GM10266 (cell line): ENCODE results near the gene GABRA1.

Experiments
- DNase-seq: peaks from one replicate; pipeline ENCODE4 v3.0.0; 2012; ENCODE audit errors: extremely low spot score
- TF ChIP-seq, protein P1 (sequence below): IDR thresholded peaks from 2 replicates; pipeline ENCODE4 v1.5.1; 2012; ENCODE audit warnings: mild to moderate bottlenecking, low read depth; ENCODE audit not compliant: control insufficient read depth, insufficient read depth; ENCODE audit errors: missing control alignments

Gene GABRA1

GRCh38 chr5:161899590-161899989 lies 51.7 kb downstream of the GABRA1 start:
- DNase-seq: no peak
- TF ChIP-seq, protein P1, sequence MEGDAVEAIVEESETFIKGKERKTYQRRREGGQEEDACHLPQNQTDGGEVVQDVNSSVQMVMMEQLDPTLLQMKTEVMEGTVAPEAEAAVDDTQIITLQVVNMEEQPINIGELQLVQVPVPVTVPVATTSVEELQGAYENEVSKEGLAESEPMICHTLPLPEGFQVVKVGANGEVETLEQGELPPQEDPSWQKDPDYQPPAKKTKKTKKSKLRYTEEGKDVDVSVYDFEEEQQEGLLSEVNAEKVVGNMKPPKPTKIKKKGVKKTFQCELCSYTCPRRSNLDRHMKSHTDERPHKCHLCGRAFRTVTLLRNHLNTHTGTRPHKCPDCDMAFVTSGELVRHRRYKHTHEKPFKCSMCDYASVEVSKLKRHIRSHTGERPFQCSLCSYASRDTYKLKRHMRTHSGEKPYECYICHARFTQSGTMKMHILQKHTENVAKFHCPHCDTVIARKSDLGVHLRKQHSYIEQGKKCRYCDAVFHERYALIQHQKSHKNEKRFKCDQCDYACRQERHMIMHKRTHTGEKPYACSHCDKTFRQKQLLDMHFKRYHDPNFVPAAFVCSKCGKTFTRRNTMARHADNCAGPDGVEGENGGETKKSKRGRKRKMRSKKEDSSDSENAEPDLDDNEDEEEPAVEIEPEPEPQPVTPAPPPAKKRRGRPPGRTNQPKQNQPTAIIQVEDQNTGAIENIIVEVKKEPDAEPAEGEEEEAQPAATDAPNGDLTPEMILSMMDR: no peak

DNA sequence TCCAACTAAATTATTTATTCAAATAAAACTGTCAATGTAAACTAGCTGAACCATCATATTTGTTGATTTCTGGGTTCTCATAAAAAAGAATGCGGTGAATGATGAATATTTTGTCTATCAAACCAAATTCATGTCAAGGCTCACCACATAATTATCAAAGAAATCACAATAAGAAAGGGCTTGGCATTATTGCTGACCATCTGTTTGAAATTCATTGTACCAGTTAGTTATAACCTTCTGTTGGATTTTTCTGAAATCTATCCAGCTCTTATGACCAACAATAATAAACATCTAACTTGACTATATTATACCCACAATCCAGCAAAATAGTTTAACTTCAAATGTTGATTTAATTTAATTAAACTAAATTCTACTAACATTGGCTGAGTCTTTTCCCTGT lies 53.1 kb downstream of the GABRA1 start:
- no peak for DNase-seq
- TF ChIP-seq, protein P1: no peak

GRCh38 chr5:161921781-161922180 lies 73.9 kb downstream of the GABRA1 start:
- no peak for DNase-seq
- TF ChIP-seq, protein P1: no peak

GRCh38 chr5:161924270-161924669 lies 76.3 kb downstream of the GABRA1 start:
- TF ChIP-seq, protein P1: no peak
- DNase-seq: no peak

DNA sequence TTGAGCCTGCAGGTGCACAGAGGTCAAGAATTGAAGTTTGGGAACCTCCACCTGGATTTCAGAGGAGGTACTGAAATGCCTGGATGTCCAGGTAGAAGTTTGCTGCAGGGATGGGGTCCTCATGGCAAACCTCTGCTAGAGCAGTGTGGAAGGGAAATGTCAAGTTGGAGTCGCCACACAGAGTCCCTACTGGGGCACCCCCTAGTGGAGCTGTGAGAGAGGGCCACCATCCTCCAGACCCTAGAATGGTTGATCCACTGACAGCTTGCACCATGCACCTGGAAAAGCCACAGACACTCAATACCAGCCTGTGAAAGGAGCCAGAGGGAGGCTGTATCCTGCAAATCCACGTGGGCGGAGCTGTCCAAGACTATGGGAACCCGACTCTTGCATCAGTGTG lies 78.0 kb downstream of the GABRA1 start:
- TF ChIP-seq, protein P1: peak; percentile 12
- no peak for DNase-seq

DNA sequence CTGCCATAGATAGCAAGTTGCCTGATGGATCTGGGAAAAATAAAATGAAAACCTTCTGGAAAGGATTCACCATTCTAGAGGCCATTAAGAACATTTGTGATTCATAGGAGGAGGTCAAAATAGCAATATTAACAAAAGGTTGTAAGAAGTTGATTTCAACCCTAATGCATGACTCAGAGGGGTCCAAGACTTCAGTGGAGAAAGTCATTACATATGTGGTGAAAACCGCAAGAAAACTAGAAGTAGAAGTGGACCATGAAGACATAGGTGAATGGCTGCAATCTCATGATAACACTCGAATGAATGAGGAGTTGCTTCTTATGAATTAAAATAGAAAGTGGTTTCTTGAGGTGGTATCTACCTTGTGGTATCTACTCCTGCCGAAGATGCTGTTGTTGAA lies 86.6 kb downstream of the GABRA1 start:
- TF ChIP-seq, protein P1: no peak
- no peak for DNase-seq

DNA sequence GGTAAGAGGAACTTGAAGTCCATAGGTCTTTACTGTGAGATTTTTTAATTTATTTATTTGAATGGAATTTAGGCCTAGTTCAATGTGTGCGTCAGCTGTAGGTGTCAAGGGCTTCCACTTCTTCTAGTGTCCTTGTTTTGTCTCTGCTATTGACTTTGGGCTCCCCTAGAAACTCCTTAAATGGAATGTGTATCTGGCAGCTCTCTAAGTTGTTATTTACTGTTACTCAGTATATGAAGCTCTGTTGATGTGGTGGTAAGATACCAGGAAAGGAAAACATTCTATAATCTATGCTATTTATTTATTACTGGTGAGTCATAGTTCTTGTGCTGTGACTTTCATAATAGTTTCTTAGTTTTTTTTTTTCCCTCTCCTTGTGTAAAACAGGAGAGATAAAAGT lies 97.1 kb downstream of the GABRA1 start:
- TF ChIP-seq, protein P1: no peak
- DNase-seq: no peak
